Breast epithelium (tissue), 4 donors: Measurements from ENCODE around the gene ABCC5. TPM values are rescaled to one million over a fixed set of nuclear protein-coding genes. Genes with fewer than 3 reads are reported as not detected.

ENCODE experiments used
- DNase-seq, 2 donors: peaks; one replicate each; pipeline ENCODE4 v3.0.0-alpha.2; 2019; ENCODE audit warnings: low spot score in 2 of 2
- H3K27ac ChIP-seq, 2 donors: fragments of 200-600 bp; sonication (generic) in 1 of 2; one replicate each; pipeline ENCODE4 v1.5.1; 2016 to 2019; ENCODE audit warnings: mild to moderate bottlenecking in 1 of 2
- H3K27me3 ChIP-seq, 2 donors: fragments of 200-600 bp; sonication (generic) in 1 of 2; one replicate each; pipeline versions ENCODE4 v1.5.1 to v1.6.0; 2017 to 2019; ENCODE audit warnings: control low read depth in 1 of 2, mild to moderate bottlenecking in 1 of 2
- H3K36me3 ChIP-seq: fragments of 200-600 bp; one replicate; pipeline ENCODE4 v1.5.1; 2019
- H3K4me1 ChIP-seq, 2 donors: fragments of 200-600 bp; sonication (generic); one replicate each; pipeline ENCODE4 v1.5.1; 2016 to 2019; ENCODE audit warnings: control low read depth in 1 of 2
- H3K4me3 ChIP-seq, 3 donors: fragments of 200-600 bp; sonication (generic); 1 replicate in 2 of 3; 2 replicates in 1 of 3; pipeline ENCODE4 v1.5.1; 2016 to 2019; ENCODE audit warnings: mild to moderate bottlenecking in 3 of 3, moderate library complexity in 2 of 3
- H3K9me3 ChIP-seq, 2 donors: fragments of 200-600 bp; sonication (generic) in 1 of 2; one replicate each; pipeline ENCODE4 v1.5.1; 2016 to 2019; ENCODE audit warnings: control low read depth in 1 of 2
- CTCF ChIP-seq, 3 donors: fragments of 450-650 bp; IDR thresholded peaks; one replicate each; pipeline ENCODE4 v1.5.1; 2016 to 2017; ENCODE audit warnings: antibody characterized with exemption in 3 of 3, mild to moderate bottlenecking in 3 of 3, moderate library complexity in 3 of 3
- POLR2A ChIP-seq: fragments of 450-650 bp; IDR thresholded peaks from one replicate; pipeline ENCODE4 v1.6.1; 2016; ENCODE audit warnings: antibody characterized with exemption, mild to moderate bottlenecking, moderate library complexity
- POLR2AphosphoS5 ChIP-seq, 3 donors: sonication (generic); formaldehyde crosslinking; IDR thresholded peaks; one replicate each; pipeline ENCODE4 v1.6.1; 2017; ENCODE audit warnings: antibody characterized with exemption in 3 of 3
- intact Hi-C: fragments of 100-400 bp; cut with DNase I; formaldehyde crosslinking; loops from one replicate; pipeline ENCODE4 v1.15.1; 2023; ENCODE audit warnings: low total_unique reads
- total RNA-seq, 3 donors: library from RNA; depleted of rRNA; stranded (reverse); fragments of >200 nt; gene quantifications; one replicate each; pipeline ENCODE4 v1.1.0, GENCODE V29; 2016

The ABCC5 gene
- total RNA-seq, 3 donors from 2014 or later, result 21.0 to 29.9 (median 21.8) TPM

- intact Hi-C loops, result loop anchor here (1.0 kb wide), 1 partner anchor 12 kb away; no protein-coding TSS in a partner anchor
- Histone ChIP-seq H3K27ac (no peak overlapping the region), H3K9me3 (no peaks in the 10 kb centered on the region), H3K4me3 (no peak overlapping the region), H3K27me3 (no peaks in the 10 kb centered on the region), H3K36me3 (no peaks in the 10 kb centered on the region), H3K4me1 (no peaks in the 10 kb centered on the region)
- no peak for DNase-seq
- TF ChIP-seq POLR2AphosphoS5 (IDR thresholded peaks at IDR 0.05) (no peak), CTCF (IDR thresholded peaks at IDR 0.05) (no peak), POLR2A (no peak)
These were observed 15.2 kb downstream of the ABCC5 start for GRCh38 chr3:184002469-184002868.

- H3K4me3 ChIP-seq, result no peak overlapping the region
- no peaks in the 10 kb centered on the region for H3K27me3 ChIP-seq
- intact Hi-C loops, result loop anchor here (1.0 kb wide), 1 partner anchor 11 kb away; no protein-coding TSS in a partner anchor
- H3K9me3 ChIP-seq, result no peaks in the 10 kb centered on the region
- DNase-seq, result no peak
- H3K4me1 ChIP-seq, result no peaks in the 10 kb centered on the region
- TF ChIP-seq CTCF (IDR thresholded peaks at IDR 0.05) (no peak), POLR2A (no peak), POLR2AphosphoS5 (IDR thresholded peaks at IDR 0.05) (no peak)
- H3K36me3 ChIP-seq, result no peaks in the 10 kb centered on the region
- no peak overlapping the region for H3K27ac ChIP-seq
These were observed 15.9 kb downstream of the ABCC5 start for GRCh38 chr3:184001761-184002160.

- H3K9me3 ChIP-seq, result no peaks in the 10 kb centered on the region
- intact Hi-C loops, result no loop called here
- H3K36me3 ChIP-seq, result no peaks in the 10 kb centered on the region
- no peak for DNase-seq
- no peak overlapping the region for H3K4me3 ChIP-seq
- H3K27me3 ChIP-seq, result no peaks in the 10 kb centered on the region
- no peak for TF ChIP-seq POLR2A
- TF ChIP-seq POLR2AphosphoS5 (IDR thresholded peaks at IDR 0.05), result no peak
- no peak for TF ChIP-seq CTCF (IDR thresholded peaks at IDR 0.05)
- no peaks in the 10 kb centered on the region for H3K4me1 ChIP-seq
- no peak overlapping the region for H3K27ac ChIP-seq
These were observed 26.3 kb downstream of the ABCC5 start for GRCh38 chr3:183991403-183991802.

- intact Hi-C loops, result no loop called here
- H3K4me1 ChIP-seq, result no peaks in the 10 kb centered on the region
- H3K27ac ChIP-seq, result no peak overlapping the region
- no peaks in the 10 kb centered on the region for H3K27me3 ChIP-seq
- H3K4me3 ChIP-seq, result no peak overlapping the region
- H3K36me3 ChIP-seq, result no peaks in the 10 kb centered on the region
- TF ChIP-seq POLR2A (no peak), POLR2AphosphoS5 (IDR thresholded peaks at IDR 0.05) (no peak), CTCF (IDR thresholded peaks at IDR 0.05) (no peak)
- H3K9me3 ChIP-seq, result no peaks in the 10 kb centered on the region
- DNase-seq, result no peak
These were observed 29.4 kb downstream of the ABCC5 start for GRCh38 chr3:183988216-183988790.

GRCh38 chr3:183987000-183987600, 30.6 kb downstream of the ABCC5 start:
- intact Hi-C loops, result no loop called here
- Histone ChIP-seq H3K27ac (no peak overlapping the region), H3K4me1 (no peaks in the 10 kb centered on the region), H3K9me3 (no peaks in the 10 kb centered on the region), H3K36me3 (no peaks in the 10 kb centered on the region), H3K4me3 (no peak overlapping the region), H3K27me3 (no peaks in the 10 kb centered on the region)
- TF ChIP-seq POLR2A, result no peak
- no peak for TF ChIP-seq POLR2AphosphoS5 (IDR thresholded peaks at IDR 0.05)
- TF ChIP-seq CTCF (IDR thresholded peaks at IDR 0.05), result no peak
- no peak for DNase-seq
